K562 (cell line): Measurements from ENCODE around the gene COPE. TPM values are rescaled to one million over a fixed set of nuclear protein-coding genes. Genes with fewer than 3 reads are reported as not detected.
A peak's percentile ranks its signal among the peaks of the same experiment; 100 is the strongest.

Source experiments
- CBX3 ChIP-seq, 2 experiments: IDR thresholded peaks; 1 replicate in 1 of 2; 2 replicates in 1 of 2; pipeline ENCODE4 v1.6.1; 2012; ENCODE audit warnings: inconsistent platforms in 2 of 2, low read length in 2 of 2, borderline replicate concordance in 1 of 2, control low read depth in 1 of 2
- ETS2 ChIP-seq: IDR thresholded peaks from 2 replicates; pipeline ENCODE4 v1.6.1; 2016; ENCODE audit warnings: borderline replicate concordance, missing genetic modification characterization, mild to moderate bottlenecking, moderate library complexity, missing compliant biosample characterization; ENCODE audit not compliant: poor library complexity, severe bottlenecking
- FIP1L1 ChIP-seq: fragments of 200-400 bp; formaldehyde crosslinking; IDR thresholded peaks from 2 replicates; pipeline ENCODE4 v1.6.1; 2018; ENCODE audit warnings: mild to moderate bottlenecking, low read depth, low read length; ENCODE audit not compliant: poor library complexity, severe bottlenecking
- HDAC1 ChIP-seq, 2 experiments: fragments of 450-650 bp; IDR thresholded peaks; 2 replicates each; pipeline ENCODE4 v1.6.1; 2016 to 2017; ENCODE audit warnings: inconsistent platforms in 1 of 2, mild to moderate bottlenecking in 1 of 2, moderate library complexity in 1 of 2
- HDAC2 ChIP-seq: fragments of 450-650 bp; IDR thresholded peaks from 2 replicates; pipeline ENCODE4 v1.6.1; 2016; ENCODE audit warnings: mild to moderate bottlenecking
- HDGF ChIP-seq: fragments of 450-650 bp; IDR thresholded peaks from 2 replicates; pipeline ENCODE4 v1.6.1; 2016
- HEY1 ChIP-seq: fragments of 250-450 bp; sonication (Bioruptor Pico); IDR thresholded peaks from 2 replicates; pipeline ENCODE4 v1.5.0; 2020; ENCODE audit warnings: mild to moderate bottlenecking, moderate library complexity, borderline replicate concordance
- KDM4B ChIP-seq, 2 experiments: fragments of 450-650 bp in 1 of 2; sonication (generic) in 1 of 2; IDR thresholded peaks; 2 replicates each; pipeline ENCODE4 v1.6.1; 2016 to 2017; ENCODE audit warnings: borderline replicate concordance in 2 of 2, antibody characterized with exemption in 1 of 2, low read depth in 1 of 2, mild to moderate bottlenecking in 1 of 2
- MAFG ChIP-seq: fragments of 450-650 bp; conservative IDR thresholded peaks from 2 replicates; pipeline ENCODE4 v1.6.1; 2016; ENCODE audit warnings: missing genetic modification characterization, missing compliant biosample characterization
- MBD2 ChIP-seq: sonication (generic); IDR thresholded peaks from 2 replicates; pipeline ENCODE4 v1.6.1; 2016; ENCODE audit warnings: low read depth, borderline replicate concordance
- MED1 ChIP-seq: sonication (generic); formaldehyde crosslinking; IDR thresholded peaks from 2 replicates; pipeline ENCODE4 v1.8.1; 2023; ENCODE audit warnings: missing genetic modification reagents, borderline replicate concordance
- MYBL2 ChIP-seq, 2 experiments: fragments of 450-650 bp in 1 of 2; sonication (generic) in 1 of 2; formaldehyde crosslinking in 1 of 2; IDR thresholded peaks; 2 replicates each; pipeline versions ENCODE4 v1.6.1 to v1.8.1; 2017 to 2022; ENCODE audit warnings: borderline replicate concordance in 1 of 2, inconsistent platforms in 1 of 2, low read depth in 1 of 2, mild to moderate bottlenecking in 1 of 2, missing genetic modification reagents in 1 of 2, moderate library complexity in 1 of 2
- NKRF ChIP-seq: fragments of 450-650 bp; IDR thresholded peaks from 2 replicates; pipeline ENCODE4 v1.6.1; 2016; ENCODE audit warnings: borderline replicate concordance
- OTX1 ChIP-seq: fragments of 450-650 bp; formaldehyde crosslinking; IDR thresholded peaks from 2 replicates; pipeline ENCODE4 v1.4.0; 2022; ENCODE audit warnings: mild to moderate bottlenecking
- PKNOX1 ChIP-seq: fragments of 450-650 bp; IDR thresholded peaks from 2 replicates; pipeline ENCODE4 v1.6.1; 2016
- RAD21 ChIP-seq, 2 experiments: fragments of 250-450 bp in 1 of 2; fragments of 450-650 bp in 1 of 2; sonication (Bioruptor Pico) in 1 of 2; formaldehyde crosslinking in 1 of 2; IDR thresholded peaks in 1 of 2; conservative IDR thresholded peaks in 1 of 2; 2 replicates each; pipeline versions ENCODE4 v1.4.0 to v1.8.0; 2020 to 2022; ENCODE audit warnings: mild to moderate bottlenecking in 2 of 2, moderate library complexity in 1 of 2
- RFX5 ChIP-seq: IDR thresholded peaks from 2 replicates; pipeline ENCODE4 v1.6.1; 2011; ENCODE audit warnings: low read depth, mild to moderate bottlenecking, improper control_type of control experiment, low read length
- RNF2 ChIP-seq: sonication (generic); IDR thresholded peaks from 2 replicates; pipeline ENCODE4 v1.6.1; 2016
- U2AF1 ChIP-seq: fragments of 200-400 bp; formaldehyde crosslinking; optimal IDR thresholded peaks from 2 replicates; pipeline ENCODE3; 2017; ENCODE audit warnings: mild to moderate bottlenecking, low read depth, low read length, moderate library complexity
- YBX1 ChIP-seq: fragments of 450-650 bp; IDR thresholded peaks from 2 replicates; pipeline ENCODE4 v1.7.1; 2016; ENCODE audit warnings: mild to moderate bottlenecking
- ZFX ChIP-seq: sonication (generic); formaldehyde crosslinking; IDR thresholded peaks from 2 replicates; pipeline ENCODE4 v1.8.0; 2022; ENCODE audit warnings: mild to moderate bottlenecking, missing genetic modification reagents, moderate library complexity
- ZNF140 ChIP-seq: fragments of 250-450 bp; sonication (Bioruptor Pico); IDR thresholded peaks from 2 replicates; pipeline ENCODE4 v1.8.0; 2021; ENCODE audit warnings: moderate library complexity, mild to moderate bottlenecking, inconsistent platforms
- ZNF23 ChIP-seq: fragments of 250-450 bp; sonication (Bioruptor Pico); IDR thresholded peaks from 2 replicates; pipeline ENCODE4 v1.4.0; 2020; ENCODE audit warnings: mild to moderate bottlenecking
- polyA plus RNA-seq, 8 experiments: library from polyadenylated mRNA; depleted of rRNA in 4 of 8; stranded (reverse) in 5 of 8; unstranded in 3 of 8; fragments of >200 nt; fragmentation: Nextera tagmentation in 2 of 8; fragmentation: Illumina TruSeq in 1 of 8; extraction: Ambion mirVana in 2 of 8; extraction: Trizol in 1 of 8; gene quantifications; 2 replicates each; pipeline versions ENCODE4 v1.2.1 to v1.2.3, GENCODE V29; 2011 to 2014; ENCODE audit warnings: inconsistent platforms in 1 of 8, missing spikeins in 1 of 8
- total RNA-seq, 7 experiments: library from RNA; depleted of rRNA in 6 of 7; stranded (reverse); fragments of >200 nt in 6 of 7; fragmentation: Illumina TruSeq in 2 of 7; extraction: Trizol in 2 of 7; gene quantifications; 2 replicates each; pipeline versions ENCODE4 v1.2.1 to v1.2.3, GENCODE V29; 2011 to 2021; ENCODE audit warnings: low replicate concordance in 1 of 7

COPE gene
- total and polyA plus RNA-seq, 9 of the 15 experiments (the other 6 are each of a cell fraction or from before 2014, with no cell fraction given), result 5.8 to 273 (median 147) TPM

- TF ChIP-seq CBX3 (IDR thresholded peaks at IDR 0.05; ENCODE audit: borderline replicate concordance in 1 of 2, low read length in 2 of 2) (no peak), RAD21 (CRISPR knock-in tag; conservative IDR thresholded peaks at IDR 0.05 in 1 of 2, IDR thresholded peaks at IDR 0.05 in 1 of 2) (no peak), U2AF1 (no peak), HDGF (peak; percentile 83; the same call in 1 of the 2 replicates), MAFG (tag) (no peak), MBD2 (no peak), ZNF140 (CRISPR knock-in tag) (no peak), OTX1 (CRISPR knock-in tag) (peak; percentile 53; the same call in 1 of the 2 replicates), MED1 (CRISPR knock-in tag) (no peak), NKRF (peak; percentile 84), ETS2 (tag) (no peak), YBX1 (no peak), PKNOX1 (peak; percentile 34), ZFX (CRISPR knock-in tag) (no peak), FIP1L1 (no peak), MYBL2 (IDR thresholded peaks at IDR 0.05; ENCODE audit: low read depth) (no peak), MYBL2 (CRISPR knock-in tag; IDR thresholded peaks at IDR 0.05; ENCODE audit: borderline replicate concordance) (no peak), RFX5 (no peak), HDAC1 (IDR thresholded peaks at IDR 0.05) (peak in 1 of 2 experiments; percentile 93; a peak in 2 of 4 replicates), KDM4B (IDR thresholded peaks at IDR 0.05; ENCODE audit: borderline replicate concordance in 2 of 2, low read depth in 1 of 2) (no peak), HDAC2 (peak; percentile 73), ZNF23 (no peak), HEY1 (CRISPR knock-in tag) (no peak), RNF2 (no peak)
Observed at GRCh38 chr19:18932216-18932841, 13.1 kb upstream of the COPE start (continued).
